Endothelial cell of umbilical vein (primary cell): ENCODE measurements around the gene TRIML2. TPM values are rescaled to one million over a fixed set of nuclear protein-coding genes. Genes with fewer than 3 reads are reported as not detected.

Source experiments
- BruUV-seq: library from RNA; stranded (reverse); fragments of 400-500 nt; replicated peaks from 2 replicates; lab custom pipeline; 2021; lab: Mats Ljungman, UMichigan
- CTCF ChIA-PET: fragments of 300-600, 350-600 bp; sonication (Branson Sonifier 250); formaldehyde crosslinking; loops from one replicate; lab custom pipeline; 2021; ENCODE audit warnings: antibody characterized with exemption, inconsistent platforms; lab: Charles Lee
- POLR2A ChIA-PET: fragments of 300-600, 350-600 bp; sonication (Branson Sonifier 250); formaldehyde crosslinking; loops from one replicate; lab custom pipeline; 2021; ENCODE audit warnings: antibody characterized with exemption, inconsistent platforms; lab: Charles Lee
- DNase-seq: peaks from one replicate; pipeline ENCODE4 v3.0.0-alpha.2; 2011; ENCODE audit warnings: low read depth, low spot score
- FAIRE-seq: peaks from 2 replicates; lab custom pipeline; 2011; peaks lifted over from hg19 to GRCh38; lab: Jason Lieb, UNC
- H2AFZ ChIP-seq: 2 replicates; pipeline ENCODE4 v1.6.0; 2012; ENCODE audit warnings: low read depth, low read length, control low read depth, inconsistent platforms
- H3K27ac ChIP-seq: 2 replicates; pipeline ENCODE4 v1.5.1; 2011; ENCODE audit warnings: low read depth, mild to moderate bottlenecking, control low read depth, low read length, moderate library complexity; ENCODE audit not compliant: insufficient read depth
- H3K27me3 ChIP-seq, 2 experiments: 2 replicates each; pipeline versions ENCODE4 v1.6.0 to v1.6.1; 2011; ENCODE audit warnings: low read length in 2 of 2, mixed read lengths in 1 of 2; ENCODE audit not compliant: control insufficient read depth in 2 of 2, insufficient read depth in 2 of 2
- H3K36me3 ChIP-seq, 2 experiments: 2 replicates in 1 of 2; 3 replicates in 1 of 2; pipeline ENCODE4 v1.5.1; 2011; ENCODE audit warnings: low read length in 2 of 2, mild to moderate bottlenecking in 1 of 2, moderate library complexity in 1 of 2; ENCODE audit not compliant: control insufficient read depth in 2 of 2, insufficient read depth in 2 of 2; ENCODE audit errors: extremely low read depth in 1 of 2
- H3K4me1 ChIP-seq: 3 replicates; pipeline ENCODE4 v1.5.1; 2011; ENCODE audit warnings: mild to moderate bottlenecking, low read length; ENCODE audit not compliant: control insufficient read depth, insufficient read depth; ENCODE audit errors: extremely low read depth
- H3K4me2 ChIP-seq: 2 replicates; pipeline ENCODE4 v1.6.1; 2011; ENCODE audit warnings: low read length, control low read depth, mixed read lengths; ENCODE audit not compliant: insufficient read depth
- H3K4me3 ChIP-seq, 3 experiments: fragments of 200-600 bp in 1 of 3; sonication (generic), shearing (Covaris generic) in 1 of 3; replicated peaks in 1 of 3; 2 replicates each; pipeline ENCODE4 v1.5.1; 2011 to 2016; ENCODE audit warnings: control low read depth in 3 of 3, low read length in 3 of 3, mild to moderate bottlenecking in 2 of 3, inconsistent platforms in 1 of 3, low read depth in 1 of 3, moderate library complexity in 1 of 3; ENCODE audit not compliant: insufficient read depth in 1 of 3
- H3K79me2 ChIP-seq: 2 replicates; pipeline ENCODE4 v1.6.0; 2012; ENCODE audit warnings: low read length, inconsistent platforms; ENCODE audit not compliant: control insufficient read depth, insufficient read depth
- H3K9ac ChIP-seq: replicated peaks from 2 replicates; pipeline ENCODE3; 2011; ENCODE audit warnings: low read length, control low read depth; ENCODE audit not compliant: insufficient read depth; ENCODE audit errors: extremely low read depth
- H3K9me1 ChIP-seq: replicated peaks from 3 replicates; pipeline ENCODE4 v1.6.0; 2011; ENCODE audit warnings: mild to moderate bottlenecking, low read length; ENCODE audit not compliant: control insufficient read depth, insufficient read depth; ENCODE audit errors: extremely low read depth
- H3K9me3 ChIP-seq: replicated peaks from 2 replicates; pipeline ENCODE4 v1.5.1; 2012; ENCODE audit warnings: low read length, inconsistent platforms; ENCODE audit not compliant: control insufficient read depth, insufficient read depth
- H4K20me1 ChIP-seq: replicated peaks from 2 replicates; pipeline ENCODE3; 2011; ENCODE audit warnings: mild to moderate bottlenecking, low read length; ENCODE audit not compliant: control insufficient read depth, insufficient read depth; ENCODE audit errors: extremely low read depth
- EZH2 ChIP-seq: IDR thresholded peaks from 2 replicates; pipeline ENCODE4 v1.6.1; 2012; ENCODE audit warnings: borderline replicate concordance, low read depth, mild to moderate bottlenecking, moderate library complexity, low read length, inconsistent platforms; ENCODE audit not compliant: severe bottlenecking
- FOS ChIP-seq: IDR thresholded peaks from 2 replicates; pipeline ENCODE4 v1.6.1; 2011; ENCODE audit warnings: mild to moderate bottlenecking, low read length, moderate library complexity, borderline replicate concordance; ENCODE audit not compliant: insufficient read depth
- GATA2 ChIP-seq: IDR thresholded peaks from 2 replicates; pipeline ENCODE4 v1.7.0; 2011; ENCODE audit warnings: low read depth, mild to moderate bottlenecking, moderate library complexity, mixed read lengths, low read length; ENCODE audit not compliant: insufficient read length, insufficient read depth
- JUN ChIP-seq: IDR thresholded peaks from 2 replicates; pipeline ENCODE4 v1.6.1; 2011; ENCODE audit warnings: borderline replicate concordance, low read depth; ENCODE audit not compliant: insufficient read length, insufficient read depth
- MYC ChIP-seq: IDR thresholded peaks from one replicate; pipeline ENCODE4 v1.6.1; 2011; ENCODE audit warnings: mild to moderate bottlenecking, low read depth, low read length
- POLR2A ChIP-seq: IDR thresholded peaks from 2 replicates; pipeline ENCODE4 v1.6.1; 2012; ENCODE audit warnings: low read depth, mild to moderate bottlenecking, control low read depth, low read length
- POLR2AphosphoS5 ChIP-seq: IDR thresholded peaks from 2 replicates; pipeline ENCODE4 v1.6.1; 2012; ENCODE audit warnings: low read depth, mild to moderate bottlenecking, control low read depth, low read length, moderate library complexity; ENCODE audit not compliant: insufficient read depth
- dilution Hi-C: fragments of 300-500 bp; cut with MboI; formaldehyde crosslinking; loops from one replicate; pipeline ENCODE4 v1.15.0; 2019; ENCODE audit warnings: low sequenced_read_pairs; ENCODE audit not compliant: extremely low pct_ligation_motif_present
- intact Hi-C: fragments of 100-400 bp; cut with micrococcal nuclease; formaldehyde crosslinking; loops from one replicate; pipeline ENCODE4 v1.10.0; 2022
- polyA plus RNA-seq, 4 experiments: library from polyadenylated mRNA; depleted of rRNA in 3 of 4; stranded (reverse) in 3 of 4; unstranded in 1 of 4; fragments of >200 nt; gene quantifications; 2 replicates each; pipeline versions ENCODE4 v1.2.1 to v1.2.3, GENCODE V29; 2011 to 2012; ENCODE audit warnings: missing spikeins in 1 of 4
- total RNA-seq: library from RNA; stranded (reverse); gene quantifications from 2 replicates; pipeline ENCODE4 v1.2.3, GENCODE V29; 2021
- TF ChIP-seq, protein P1 (sequence below), 2 donors: IDR thresholded peaks; 1 replicate in 1 of 2; 2 replicates in 1 of 2; pipeline ENCODE4 v1.5.1; 2011; ENCODE audit warnings: low read length in 2 of 2, mild to moderate bottlenecking in 2 of 2, moderate library complexity in 2 of 2, control low read depth in 1 of 2, inconsistent platforms in 1 of 2, low read depth in 1 of 2; ENCODE audit not compliant: insufficient read depth in 1 of 2; ENCODE audit errors: extremely low read depth in 1 of 2
- TF ChIP-seq, protein P2 (sequence below): IDR thresholded peaks from 2 replicates; pipeline ENCODE4 v1.6.1; 2011; ENCODE audit not compliant: insufficient read depth, insufficient read length

Gene TRIML2
- total and polyA plus RNA-seq, 2 donors (not counting 3 experiments of a cell fraction or from before 2014, with no cell fraction given) = 0.15 TPM; not detected in 1

DNA sequence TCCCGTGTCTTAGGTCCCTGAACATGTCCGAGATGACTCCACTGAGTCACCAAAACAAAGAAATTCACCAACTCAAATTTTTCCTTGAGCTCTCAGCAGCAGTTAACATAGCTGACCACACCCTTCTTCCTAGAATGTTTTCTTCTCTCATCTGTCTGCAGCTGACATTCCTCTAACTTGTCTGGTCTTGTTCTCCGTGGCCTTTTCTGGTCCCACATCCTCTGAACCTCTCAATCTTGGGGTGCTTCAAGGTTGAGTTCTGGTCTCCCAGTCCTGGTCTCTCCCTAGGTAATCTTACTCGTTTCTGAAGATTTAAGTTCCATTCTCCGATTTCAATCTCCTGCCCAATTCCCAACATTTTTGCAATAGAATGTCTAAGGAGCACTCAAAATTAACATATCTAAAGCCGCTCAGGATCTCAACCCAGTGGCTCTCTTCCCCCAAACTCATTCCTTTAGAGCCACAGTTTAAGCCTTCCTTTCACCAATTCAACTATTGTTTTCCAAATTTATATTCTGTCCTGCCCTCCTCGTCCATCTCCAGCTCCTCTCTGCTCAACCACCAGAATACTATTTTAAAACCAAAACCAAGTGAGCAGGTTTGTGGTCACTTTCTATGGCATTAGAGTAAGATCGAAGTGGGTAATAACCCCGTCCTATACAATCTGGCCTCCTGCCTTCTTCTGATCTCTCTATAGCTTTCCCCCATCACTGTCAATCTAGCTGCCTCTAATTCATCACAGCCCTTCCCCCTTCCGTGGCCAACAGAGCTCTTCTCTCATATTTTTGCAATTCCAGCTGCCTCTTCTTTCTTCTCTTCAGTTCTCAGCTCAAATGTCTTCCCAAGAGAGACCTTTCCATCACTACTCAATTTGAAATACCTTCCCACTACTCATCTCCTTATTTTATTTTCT lies 1.2 kb downstream of the TRIML2 start:
- Histone ChIP-seq H3K27ac (no peak overlapping the region), H3K9me3 (peaks cover 4% of the 10 kb centered on the region), H2AFZ (no peak overlapping the region), H3K9ac (no peak overlapping the region), H4K20me1 (no peaks in the 10 kb centered on the region), H3K4me3 (no peak overlapping the region), H3K4me2 (no peak overlapping the region), H3K79me2 (no peaks in the 10 kb centered on the region), H3K9me1 (no peaks in the 10 kb centered on the region), H3K4me1 (no peaks in the 10 kb centered on the region), H3K36me3 (no peaks in the 10 kb centered on the region), H3K27me3 (no peaks in the 10 kb centered on the region)
- TF ChIP-seq EZH2 (no peak), MYC (no peak), POLR2AphosphoS5 (no peak), FOS (no peak), POLR2A (no peak), JUN (no peak), GATA2 (no peak)
- TF ChIP-seq, protein P1, sequence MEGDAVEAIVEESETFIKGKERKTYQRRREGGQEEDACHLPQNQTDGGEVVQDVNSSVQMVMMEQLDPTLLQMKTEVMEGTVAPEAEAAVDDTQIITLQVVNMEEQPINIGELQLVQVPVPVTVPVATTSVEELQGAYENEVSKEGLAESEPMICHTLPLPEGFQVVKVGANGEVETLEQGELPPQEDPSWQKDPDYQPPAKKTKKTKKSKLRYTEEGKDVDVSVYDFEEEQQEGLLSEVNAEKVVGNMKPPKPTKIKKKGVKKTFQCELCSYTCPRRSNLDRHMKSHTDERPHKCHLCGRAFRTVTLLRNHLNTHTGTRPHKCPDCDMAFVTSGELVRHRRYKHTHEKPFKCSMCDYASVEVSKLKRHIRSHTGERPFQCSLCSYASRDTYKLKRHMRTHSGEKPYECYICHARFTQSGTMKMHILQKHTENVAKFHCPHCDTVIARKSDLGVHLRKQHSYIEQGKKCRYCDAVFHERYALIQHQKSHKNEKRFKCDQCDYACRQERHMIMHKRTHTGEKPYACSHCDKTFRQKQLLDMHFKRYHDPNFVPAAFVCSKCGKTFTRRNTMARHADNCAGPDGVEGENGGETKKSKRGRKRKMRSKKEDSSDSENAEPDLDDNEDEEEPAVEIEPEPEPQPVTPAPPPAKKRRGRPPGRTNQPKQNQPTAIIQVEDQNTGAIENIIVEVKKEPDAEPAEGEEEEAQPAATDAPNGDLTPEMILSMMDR (IDR thresholded peaks at IDR 0.05; ENCODE audit: extremely low read depth in 1 of 2, insufficient read depth in 1 of 2, low read depth in 1 of 2, low read length in 2 of 2) = no peak
- TF ChIP-seq, protein P2, sequence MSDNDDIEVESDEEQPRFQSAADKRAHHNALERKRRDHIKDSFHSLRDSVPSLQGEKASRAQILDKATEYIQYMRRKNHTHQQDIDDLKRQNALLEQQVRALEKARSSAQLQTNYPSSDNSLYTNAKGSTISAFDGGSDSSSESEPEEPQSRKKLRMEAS = no peak
- no TSS peak for BruUV-seq
- FAIRE-seq (no peak), DNase-seq (no peak)
- ChIA-PET CTCF (no interaction called here), POLR2A (no interaction called here)
- dilution Hi-C loops = no loop called here
- intact Hi-C loops = no loop called here
